Neural cell (in vitro differentiated cells): ENCODE measurements around the gene MRPS22. TPM values are rescaled to one million over a fixed set of nuclear protein-coding genes. Genes with fewer than 3 reads are reported as not detected.

Experiments
- H2AFZ ChIP-seq: fragments of 200-600, 300-800 bp; sonication (generic), shearing (Covaris generic); 2 replicates; pipeline ENCODE4 v1.6.0; 2014; ENCODE audit warnings: low read depth, mild to moderate bottlenecking, antibody characterized with exemption, low read length, moderate library complexity
- H3F3A ChIP-seq: fragments of 200-600 bp; shearing (Covaris generic); 2 replicates; pipeline ENCODE4 v1.6.1; 2016; ENCODE audit warnings: mild to moderate bottlenecking, moderate library complexity, mixed read lengths, antibody characterized with exemption, low read length; ENCODE audit not compliant: insufficient read depth, poor library complexity, severe bottlenecking
- H3K27ac ChIP-seq: fragments of 200-600, 300-800 bp; sonication (generic), shearing (Covaris generic); 2 replicates; pipeline ENCODE4 v1.5.1; 2014; ENCODE audit warnings: mild to moderate bottlenecking, low read length, moderate library complexity
- H3K27me3 ChIP-seq: fragments of 300-800, 200-600 bp; sonication (generic), shearing (Covaris generic); 2 replicates; pipeline ENCODE4 v1.6.0; 2014; ENCODE audit warnings: mild to moderate bottlenecking, low read depth, low read length, moderate library complexity; ENCODE audit not compliant: insufficient read depth
- H3K36me3 ChIP-seq: fragments of 300-800, 200-600 bp; sonication (generic), shearing (Covaris generic); 2 replicates; pipeline ENCODE4 v1.5.1; 2014; ENCODE audit warnings: mild to moderate bottlenecking, antibody characterized with exemption, low read length, moderate library complexity; ENCODE audit not compliant: insufficient read depth
- H3K4me2 ChIP-seq: fragments of 300-800, 200-600 bp; sonication (generic), shearing (Covaris generic); 2 replicates; pipeline ENCODE4 v1.6.0; 2014; ENCODE audit warnings: mild to moderate bottlenecking, low read length
- H3K4me3 ChIP-seq: fragments of 300-800, 200-600 bp; sonication (generic), shearing (Covaris generic); 2 replicates; pipeline ENCODE4 v1.5.1; 2014; ENCODE audit warnings: mild to moderate bottlenecking, low read length, moderate library complexity
- H3K79me2 ChIP-seq: fragments of 200-600 bp; shearing (Covaris generic); replicated peaks from 2 replicates; pipeline ENCODE4 v1.6.0; 2014; ENCODE audit warnings: mild to moderate bottlenecking, low read length, moderate library complexity; ENCODE audit not compliant: insufficient read depth
- H3K9ac ChIP-seq: fragments of 300-800, 200-600 bp; sonication (generic), shearing (Covaris generic); 2 replicates; pipeline ENCODE4 v1.6.1; 2016; ENCODE audit warnings: mild to moderate bottlenecking, low read length, mixed read lengths
- H3K9me2 ChIP-seq: fragments of 200-600 bp; shearing (Covaris generic); 2 replicates; pipeline ENCODE4 v1.6.1; 2016; ENCODE audit warnings: mild to moderate bottlenecking, low read length, mixed read lengths; ENCODE audit not compliant: insufficient read depth
- H3K9me3 ChIP-seq: fragments of 200-600, 300-800 bp; sonication (generic), shearing (Covaris generic); 2 replicates; pipeline ENCODE4 v1.6.1; 2016; ENCODE audit warnings: mild to moderate bottlenecking, mixed run types, low read length, moderate library complexity, mixed read lengths
- H4K20me1 ChIP-seq: fragments of 200-600 bp; shearing (Covaris generic); 2 replicates; pipeline ENCODE4 v1.6.1; 2016; ENCODE audit warnings: mild to moderate bottlenecking, mixed run types; ENCODE audit not compliant: insufficient read depth
- EP300 ChIP-seq: fragments of 450-650 bp; conservative IDR thresholded peaks from 2 replicates; pipeline ENCODE4 v1.6.1; 2014; ENCODE audit warnings: antibody characterized with exemption, mild to moderate bottlenecking, moderate library complexity; ENCODE audit not compliant: poor library complexity, severe bottlenecking
- EZH2 ChIP-seq: fragments of 200-600, 300-800 bp; shearing (Covaris generic), sonication (generic); IDR thresholded peaks from 2 replicates; pipeline ENCODE4 v1.6.1; 2014; ENCODE audit warnings: antibody characterized with exemption, low read length, borderline replicate concordance, mild to moderate bottlenecking; ENCODE audit not compliant: insufficient read depth, poor library complexity, severe bottlenecking
- MXI1 ChIP-seq: fragments of 450-650 bp; conservative IDR thresholded peaks from 2 replicates; pipeline ENCODE4 v1.6.1; 2014; ENCODE audit warnings: antibody characterized with exemption, mild to moderate bottlenecking; ENCODE audit not compliant: poor library complexity, severe bottlenecking
- POLR2AphosphoS5 ChIP-seq: IDR thresholded peaks from 2 replicates; pipeline ENCODE4 v1.6.1; 2012
- RAD21 ChIP-seq: fragments of 450-650 bp; conservative IDR thresholded peaks from 2 replicates; pipeline ENCODE4 v1.6.1; 2014; ENCODE audit warnings: antibody characterized with exemption, mild to moderate bottlenecking, moderate library complexity
- SMC3 ChIP-seq: fragments of 450-650 bp; conservative IDR thresholded peaks from 2 replicates; pipeline ENCODE4 v1.6.1; 2014; ENCODE audit warnings: antibody characterized with exemption, mild to moderate bottlenecking, moderate library complexity; ENCODE audit not compliant: poor library complexity
- TAF1 ChIP-seq: IDR thresholded peaks from 2 replicates; pipeline ENCODE4 v1.6.1; 2012; ENCODE audit warnings: low read depth
- polyA plus RNA-seq: library from polyadenylated mRNA; depleted of rRNA; stranded (reverse); fragments of >200 nt; gene quantifications from 2 replicates; pipeline ENCODE4 v1.2.3, GENCODE V29; 2014
- TF ChIP-seq, protein P1 (sequence below): fragments of 450-650 bp; IDR thresholded peaks from 2 replicates; pipeline ENCODE4 v1.5.1; 2014; ENCODE audit warnings: antibody characterized with exemption, mild to moderate bottlenecking, moderate library complexity; ENCODE audit not compliant: poor library complexity, severe bottlenecking
- TF ChIP-seq, protein P2 (sequence below): IDR thresholded peaks from 2 replicates; pipeline ENCODE4 v1.6.1; 2012; ENCODE audit warnings: borderline replicate concordance

The MRPS22 gene
- polyA plus RNA-seq, 1 donor from 2014 or later, result 80.7 TPM

DNA sequence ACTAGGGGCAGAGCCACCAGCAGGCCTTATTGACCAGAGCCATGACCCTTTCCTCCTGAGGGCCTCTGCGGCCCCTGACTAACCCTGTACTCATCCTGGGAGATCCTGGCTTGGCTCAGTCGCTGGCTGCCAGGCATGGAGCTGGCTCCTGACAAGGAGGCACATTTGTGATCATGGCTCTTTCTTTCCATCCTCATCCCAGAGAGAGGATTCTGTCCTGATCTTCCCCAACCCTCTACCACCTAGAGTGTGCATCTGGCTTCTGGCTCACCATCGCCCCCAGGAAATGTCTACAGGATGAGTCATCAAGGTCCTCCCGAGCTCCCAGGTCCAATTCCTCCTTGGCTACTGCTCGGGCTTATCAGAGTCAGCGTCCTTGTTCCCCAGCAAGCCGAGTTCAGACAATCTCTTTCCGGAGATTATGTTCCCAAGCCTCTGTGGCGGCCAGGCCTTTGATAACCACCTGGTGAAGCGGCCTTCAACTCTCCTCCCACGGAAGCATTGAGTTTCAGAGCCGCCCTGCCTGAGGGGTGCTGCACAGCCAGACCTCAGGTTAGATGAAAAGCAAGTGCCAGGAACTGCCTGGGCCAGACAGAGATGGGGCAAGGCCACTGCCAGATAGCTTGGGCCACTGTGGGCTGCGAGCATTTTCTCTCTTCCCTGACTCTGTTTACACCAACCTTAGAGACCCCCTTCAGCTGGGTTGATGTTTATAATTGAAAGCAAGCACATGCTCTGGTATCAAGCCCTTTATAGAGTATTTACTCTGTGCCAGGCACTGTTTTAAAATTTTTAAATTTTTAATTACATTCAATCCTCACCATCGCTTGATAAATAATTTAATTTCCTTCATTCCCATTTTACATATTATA is 44.3 kb upstream of the MRPS22 start:
- Histone ChIP-seq H3K27me3 (no peaks in the 10 kb centered on the region), H3K9ac (no peak overlapping the region), H3K27ac (no peak overlapping the region), H3K9me2 (no peaks in the 10 kb centered on the region), H3F3A (no peaks in the 10 kb centered on the region), H2AFZ (no peak overlapping the region), H3K4me3 (no peak overlapping the region), H4K20me1 (no peaks in the 10 kb centered on the region), H3K79me2 (no peaks in the 10 kb centered on the region), H3K36me3 (no peaks in the 10 kb centered on the region), H3K4me2 (no peak overlapping the region), H3K9me3 (no peaks in the 10 kb centered on the region)
- TF ChIP-seq SMC3 (no peak), POLR2AphosphoS5 (no peak), TAF1 (no peak), MXI1 (no peak), RAD21 (no peak)
- TF ChIP-seq, protein P1, sequence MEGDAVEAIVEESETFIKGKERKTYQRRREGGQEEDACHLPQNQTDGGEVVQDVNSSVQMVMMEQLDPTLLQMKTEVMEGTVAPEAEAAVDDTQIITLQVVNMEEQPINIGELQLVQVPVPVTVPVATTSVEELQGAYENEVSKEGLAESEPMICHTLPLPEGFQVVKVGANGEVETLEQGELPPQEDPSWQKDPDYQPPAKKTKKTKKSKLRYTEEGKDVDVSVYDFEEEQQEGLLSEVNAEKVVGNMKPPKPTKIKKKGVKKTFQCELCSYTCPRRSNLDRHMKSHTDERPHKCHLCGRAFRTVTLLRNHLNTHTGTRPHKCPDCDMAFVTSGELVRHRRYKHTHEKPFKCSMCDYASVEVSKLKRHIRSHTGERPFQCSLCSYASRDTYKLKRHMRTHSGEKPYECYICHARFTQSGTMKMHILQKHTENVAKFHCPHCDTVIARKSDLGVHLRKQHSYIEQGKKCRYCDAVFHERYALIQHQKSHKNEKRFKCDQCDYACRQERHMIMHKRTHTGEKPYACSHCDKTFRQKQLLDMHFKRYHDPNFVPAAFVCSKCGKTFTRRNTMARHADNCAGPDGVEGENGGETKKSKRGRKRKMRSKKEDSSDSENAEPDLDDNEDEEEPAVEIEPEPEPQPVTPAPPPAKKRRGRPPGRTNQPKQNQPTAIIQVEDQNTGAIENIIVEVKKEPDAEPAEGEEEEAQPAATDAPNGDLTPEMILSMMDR, result no peak

DNA sequence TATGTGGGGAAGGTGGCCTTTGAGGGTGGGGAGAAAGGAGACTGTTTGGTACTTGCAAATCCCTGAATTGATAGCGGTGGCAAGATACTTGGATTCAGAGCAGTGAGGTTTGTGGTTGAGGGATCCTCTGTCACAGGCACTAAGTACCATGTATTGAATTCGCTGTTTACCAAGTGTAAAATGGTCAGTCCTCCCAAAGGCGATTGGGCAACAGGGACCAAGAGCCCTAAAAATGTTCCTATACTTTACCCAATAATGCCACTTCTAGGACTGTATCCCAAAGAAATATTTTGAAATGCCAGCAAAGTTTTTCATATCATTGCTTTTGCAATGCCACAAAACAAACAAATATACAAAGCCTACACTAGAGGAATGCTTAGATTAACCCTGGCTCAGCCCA is 43.4 kb upstream of the MRPS22 start:
- H4K20me1 ChIP-seq, result no peaks in the 10 kb centered on the region
- H2AFZ ChIP-seq, result no peak overlapping the region
- H3K9ac ChIP-seq, result no peak overlapping the region
- H3K36me3 ChIP-seq, result no peaks in the 10 kb centered on the region
- H3K4me2 ChIP-seq, result no peak overlapping the region
- H3K27ac ChIP-seq, result no peak overlapping the region
- H3K4me3 ChIP-seq, result no peak overlapping the region
- TF ChIP-seq RAD21 (no peak), MXI1 (no peak), POLR2AphosphoS5 (no peak), SMC3 (no peak), TAF1 (no peak), EZH2 (no peak), EP300 (no peak)
- TF ChIP-seq, protein P2, sequence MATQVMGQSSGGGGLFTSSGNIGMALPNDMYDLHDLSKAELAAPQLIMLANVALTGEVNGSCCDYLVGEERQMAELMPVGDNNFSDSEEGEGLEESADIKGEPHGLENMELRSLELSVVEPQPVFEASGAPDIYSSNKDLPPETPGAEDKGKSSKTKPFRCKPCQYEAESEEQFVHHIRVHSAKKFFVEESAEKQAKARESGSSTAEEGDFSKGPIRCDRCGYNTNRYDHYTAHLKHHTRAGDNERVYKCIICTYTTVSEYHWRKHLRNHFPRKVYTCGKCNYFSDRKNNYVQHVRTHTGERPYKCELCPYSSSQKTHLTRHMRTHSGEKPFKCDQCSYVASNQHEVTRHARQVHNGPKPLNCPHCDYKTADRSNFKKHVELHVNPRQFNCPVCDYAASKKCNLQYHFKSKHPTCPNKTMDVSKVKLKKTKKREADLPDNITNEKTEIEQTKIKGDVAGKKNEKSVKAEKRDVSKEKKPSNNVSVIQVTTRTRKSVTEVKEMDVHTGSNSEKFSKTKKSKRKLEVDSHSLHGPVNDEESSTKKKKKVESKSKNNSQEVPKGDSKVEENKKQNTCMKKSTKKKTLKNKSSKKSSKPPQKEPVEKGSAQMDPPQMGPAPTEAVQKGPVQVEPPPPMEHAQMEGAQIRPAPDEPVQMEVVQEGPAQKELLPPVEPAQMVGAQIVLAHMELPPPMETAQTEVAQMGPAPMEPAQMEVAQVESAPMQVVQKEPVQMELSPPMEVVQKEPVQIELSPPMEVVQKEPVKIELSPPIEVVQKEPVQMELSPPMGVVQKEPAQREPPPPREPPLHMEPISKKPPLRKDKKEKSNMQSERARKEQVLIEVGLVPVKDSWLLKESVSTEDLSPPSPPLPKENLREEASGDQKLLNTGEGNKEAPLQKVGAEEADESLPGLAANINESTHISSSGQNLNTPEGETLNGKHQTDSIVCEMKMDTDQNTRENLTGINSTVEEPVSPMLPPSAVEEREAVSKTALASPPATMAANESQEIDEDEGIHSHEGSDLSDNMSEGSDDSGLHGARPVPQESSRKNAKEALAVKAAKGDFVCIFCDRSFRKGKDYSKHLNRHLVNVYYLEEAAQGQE, result no peak
- TF ChIP-seq, protein P1, result no peak
- H3K9me2 ChIP-seq, result no peaks in the 10 kb centered on the region
- H3F3A ChIP-seq, result no peaks in the 10 kb centered on the region
- no peaks in the 10 kb centered on the region for H3K9me3 ChIP-seq
- H3K27me3 ChIP-seq, result no peaks in the 10 kb centered on the region
- H3K79me2 ChIP-seq, result no peaks in the 10 kb centered on the region
